K562 (cell line): ENCODE results near the gene C5orf24. TPM values are rescaled to one million over a fixed set of nuclear protein-coding genes. Genes with fewer than 3 reads are reported as not detected.
"Not testable (repeated sequence)": the region's sequence is repeated elsewhere in the genome, so short reads cannot be mapped to it uniquely, and the experiment has no call there.

Source experiments
- ATAC-seq: fragments of 200-7000 bp; cut with Tn5 transposase; 3 replicates; pipeline ENCODE4 v1.9.1; 2020; ENCODE audit warnings: moderate library complexity
- BruUV-seq: library from RNA; stranded (reverse); fragments of 400-500 nt; replicated peaks from 2 replicates; lab custom pipeline; 2021; lab: Mats Ljungman, UMichigan
- CTCF ChIA-PET: fragments of 300-600 bp; formaldehyde crosslinking; extraction: SDS; loops from one replicate; lab custom pipeline; 2021; ENCODE audit warnings: low intra/inter-chr PET ratio; lab: Yijun Ruan, JAX
- POLR2A ChIA-PET: fragments of 300-600, 350-650 bp; sonication (Branson Sonifier 250); formaldehyde crosslinking; extraction: SDS; loops from one replicate; lab custom pipeline; 2021; ENCODE audit warnings: antibody characterized with exemption, inconsistent platforms; lab: Yijun Ruan, JAX
- DNase-seq, 4 experiments: peaks; one replicate each; pipeline versions ENCODE4 v3.0.0 to v3.0.0-alpha.2; 2011 to 2018; ENCODE audit warnings: low spot score in 3 of 4, mixed read lengths in 3 of 4; ENCODE audit errors: extremely low read depth in 1 of 4
- FAIRE-seq: peaks from 2 replicates; lab custom pipeline; 2011; peaks lifted over from hg19 to GRCh38; lab: Jason Lieb, UNC
- H2AFZ ChIP-seq: 2 replicates; pipeline ENCODE4 v1.6.0; 2011; ENCODE audit warnings: low read depth, low read length, control low read depth, inconsistent platforms
- H3K27ac ChIP-seq: fragments of 200-600 bp; 3 replicates; pipeline ENCODE4 v1.8.0; 2011; ENCODE audit warnings: low read depth, mild to moderate bottlenecking, control low read depth, inconsistent platforms, low read length, moderate library complexity, mixed read lengths; ENCODE audit errors: extremely low read depth
- H3K27me3 ChIP-seq, 2 experiments: fragments of 300-600 bp in 1 of 2; 2 replicates in 1 of 2; 3 replicates in 1 of 2; pipeline versions ENCODE4 v1.6.0 to v1.8.0; 2011; ENCODE audit warnings: inconsistent platforms in 2 of 2, low read length in 2 of 2, mild to moderate bottlenecking in 1 of 2, mixed read lengths in 1 of 2, moderate library complexity in 1 of 2; ENCODE audit not compliant: control insufficient read depth in 2 of 2, insufficient read depth in 2 of 2
- H3K36me3 ChIP-seq: fragments of 300-600 bp; 3 replicates; pipeline ENCODE4 v1.8.0; 2011; ENCODE audit warnings: mild to moderate bottlenecking, low read length, inconsistent platforms; ENCODE audit not compliant: control insufficient read depth, insufficient read depth
- H3K4me1 ChIP-seq, 2 experiments: fragments of 200-600 bp in 1 of 2; replicated peaks in 1 of 2; 2 replicates in 1 of 2; 3 replicates in 1 of 2; pipeline versions ENCODE4 v1.5.1 to v1.8.0; 2011; ENCODE audit warnings: inconsistent platforms in 2 of 2, low read length in 2 of 2, mild to moderate bottlenecking in 1 of 2, mixed read lengths in 1 of 2, moderate library complexity in 1 of 2; ENCODE audit not compliant: control insufficient read depth in 2 of 2, insufficient read depth in 2 of 2
- H3K4me2 ChIP-seq: 2 replicates; pipeline ENCODE4 v1.6.1; 2011; ENCODE audit warnings: low read length, control low read depth, inconsistent platforms, mixed read lengths; ENCODE audit not compliant: insufficient read depth
- H3K4me3 ChIP-seq: fragments of 200-600 bp; sonication (generic), shearing (Covaris generic); 2 replicates; pipeline ENCODE4 v1.5.1; 2016; ENCODE audit warnings: control low read depth, inconsistent platforms
- H3K79me2 ChIP-seq: fragments of 200-600 bp; 3 replicates; pipeline ENCODE4 v1.8.0; 2011; ENCODE audit warnings: low read length, inconsistent platforms; ENCODE audit not compliant: control insufficient read depth, insufficient read depth
- H3K9ac ChIP-seq, 2 experiments: 2 replicates each; pipeline versions ENCODE4 v1.6.0 to v1.6.1; 2011; ENCODE audit warnings: low read depth in 2 of 2, low read length in 2 of 2, control low read depth in 1 of 2, inconsistent platforms in 1 of 2, mild to moderate bottlenecking in 1 of 2, mixed read lengths in 1 of 2; ENCODE audit not compliant: insufficient read depth in 1 of 2
- H3K9me1 ChIP-seq: one replicate; pipeline ENCODE4 v1.6.0; 2011; ENCODE audit warnings: inconsistent platforms, mild to moderate bottlenecking, low read length, moderate library complexity; ENCODE audit not compliant: control insufficient read depth, insufficient read depth
- H3K9me3 ChIP-seq: replicated peaks from 2 replicates; pipeline ENCODE4 v1.5.1; 2011; ENCODE audit warnings: low read depth, low read length, inconsistent platforms; ENCODE audit not compliant: control insufficient read depth, insufficient read depth
- H4K20me1 ChIP-seq: replicated peaks from 2 replicates; pipeline ENCODE4 v1.6.1; 2011; ENCODE audit warnings: low read length, inconsistent platforms, mixed read lengths; ENCODE audit not compliant: control insufficient read depth, insufficient read depth
- TRIM24 ChIP-seq, 2 experiments: fragments of 450-650 bp; IDR thresholded peaks; 2 replicates each; pipeline ENCODE4 v1.6.1; 2016
- WGBS: fragments of 100-300 bp; shearing (Covaris generic); methylation state at CpG from one replicate; pipeline ENCODE4 v1.1.6; 2016; ENCODE audit warnings: low coverage, mixed read lengths; ENCODE audit not compliant: insufficient coverage; ENCODE audit errors: missing lambda C conversion rate; 5-methylcytosine and 5-hydroxymethylcytosine counted together
- in situ Hi-C: fragments of 300-500 bp; cut with MboI; formaldehyde crosslinking; loops from 4 replicates; pipeline ENCODE4 v1.15.0; 2018; ENCODE audit warnings: inconsistent platforms, mixed read lengths
- intact Hi-C: fragments of 100-400 bp; cut with micrococcal nuclease; formaldehyde crosslinking; loops from 2 replicates; pipeline ENCODE4 v1.14.2; 2022
- polyA plus RNA-seq, 8 experiments: library from polyadenylated mRNA; depleted of rRNA in 4 of 8; stranded (reverse) in 5 of 8; unstranded in 3 of 8; fragments of >200 nt; fragmentation: Nextera tagmentation in 2 of 8; fragmentation: Illumina TruSeq in 1 of 8; extraction: Ambion mirVana in 2 of 8; extraction: Trizol in 1 of 8; gene quantifications; 2 replicates each; pipeline versions ENCODE4 v1.2.1 to v1.2.3, GENCODE V29; 2011 to 2014; ENCODE audit warnings: inconsistent platforms in 1 of 8, missing spikeins in 1 of 8
- total RNA-seq, 7 experiments: library from RNA; depleted of rRNA in 6 of 7; stranded (reverse); fragments of >200 nt in 6 of 7; fragmentation: Illumina TruSeq in 2 of 7; extraction: Trizol in 2 of 7; gene quantifications; 2 replicates each; pipeline versions ENCODE4 v1.2.1 to v1.2.3, GENCODE V29; 2011 to 2021; ENCODE audit warnings: low replicate concordance in 1 of 7

The C5orf24 gene
- total and polyA plus RNA-seq, 9 of the 15 experiments (the other 6 are each of a cell fraction or from before 2014, with no cell fraction given), result 8.9 to 38.6 (median 28.4) TPM

- H3K4me3 ChIP-seq, H3K9ac ChIP-seq, CTCF ChIA-PET, H4K20me1 ChIP-seq, ATAC-seq, BruUV-seq, H3K79me2 ChIP-seq, FAIRE-seq, H3K27ac ChIP-seq, H2AFZ ChIP-seq, DNase-seq, H3K9me1 ChIP-seq, H3K4me1 ChIP-seq, H3K9me3 ChIP-seq, H3K36me3 ChIP-seq, in situ Hi-C loops, H3K4me2 ChIP-seq, intact Hi-C loops, H3K27me3 ChIP-seq: not testable (repeated sequence)
- POLR2A ChIA-PET, result interaction anchor here (1.1 kb wide), 1 partner anchor 24 kb away, joined by 3 read pairs; the partner anchor contains the start of gene PCBD2
- 67% methylated on average over 1 of the region's 3 CpGs for WGBS
- TF ChIP-seq TRIM24 (IDR thresholded peaks at IDR 0.05), result peak in 1 of 2 experiments; percentile 24; a peak in 1 of 4 replicates
These were observed 35.2 kb downstream of the C5orf24 start for GRCh38 chr5:134880937-134881336.

DNA sequence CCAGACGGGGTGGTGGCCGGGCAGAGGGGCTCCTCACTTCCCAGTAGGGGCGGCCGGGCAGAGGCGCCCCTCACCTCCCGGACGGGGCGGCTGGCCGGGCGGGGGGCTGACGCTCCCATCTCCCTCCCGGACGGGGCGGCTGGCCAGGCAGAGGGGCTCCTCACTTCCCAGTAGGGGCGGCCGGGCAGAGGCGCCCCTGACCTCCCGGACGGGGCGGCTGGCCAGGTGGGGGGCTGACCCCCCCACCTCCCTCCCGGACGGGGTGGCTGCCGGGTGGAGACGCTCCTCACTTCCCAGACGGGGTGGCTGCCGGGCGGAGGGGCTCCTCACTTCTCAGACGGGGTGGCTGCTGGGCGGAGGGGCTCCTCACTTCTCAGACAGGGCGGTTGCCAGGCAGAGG lies 35.9 kb downstream of the C5orf24 start:
- H3K27me3 ChIP-seq, POLR2A ChIA-PET, ATAC-seq, DNase-seq, H3K9me1 ChIP-seq, intact Hi-C loops, FAIRE-seq, H3K4me2 ChIP-seq, H3K4me1 ChIP-seq, H3K27ac ChIP-seq, H3K79me2 ChIP-seq, H3K9ac ChIP-seq, H3K4me3 ChIP-seq, H3K36me3 ChIP-seq, H4K20me1 ChIP-seq, H3K9me3 ChIP-seq, CTCF ChIA-PET, H2AFZ ChIP-seq, BruUV-seq, in situ Hi-C loops: not testable (repeated sequence)
- WGBS, result no CpG with 5 or more reads among the region's 30 CpGs
